HepG2 (cell line): ENCODE measurements around the gene CPNE4. TPM values are rescaled to one million over a fixed set of nuclear protein-coding genes. Genes with fewer than 3 reads are reported as not detected.

Source experiments
- ASH2L ChIP-seq: fragments of 300-600, 200-600 bp; sonication (generic); IDR thresholded peaks from 2 replicates; pipeline ENCODE4 v1.7.0; 2017; ENCODE audit warnings: low read depth, mild to moderate bottlenecking, moderate library complexity, mixed read lengths, low read length; ENCODE audit not compliant: insufficient read length
- CEBPG ChIP-seq: IDR thresholded peaks from 2 replicates; pipeline ENCODE4 v1.6.1; 2016
- ELF1 ChIP-seq: sonication (generic); formaldehyde crosslinking; IDR thresholded peaks from 2 replicates; pipeline ENCODE4 v1.4.0; 2020; ENCODE audit warnings: missing genetic modification reagents
- GMEB2 ChIP-seq: IDR thresholded peaks from 2 replicates; pipeline ENCODE4 v1.6.1; 2016; ENCODE audit warnings: missing biosample characterization, missing genetic modification reagents, low read depth
- KAT8 ChIP-seq: IDR thresholded peaks from 2 replicates; pipeline ENCODE4 v1.6.1; 2016; ENCODE audit warnings: missing genetic modification reagents, missing compliant biosample characterization
- KLF9 ChIP-seq: IDR thresholded peaks from 2 replicates; pipeline ENCODE4 v1.6.1; 2016; ENCODE audit warnings: low read depth
- LBX2 ChIP-seq: sonication (generic); formaldehyde crosslinking; IDR thresholded peaks from 2 replicates; pipeline ENCODE4 v1.5.0; 2020; ENCODE audit warnings: missing genetic modification reagents, mild to moderate bottlenecking, borderline replicate concordance
- MIXL1 ChIP-seq: IDR thresholded peaks from 2 replicates; pipeline ENCODE4 v1.6.1; 2016
- NBN ChIP-seq: fragments of 450-650 bp; conservative IDR thresholded peaks from 2 replicates; pipeline ENCODE4 v1.6.1; 2017
- ONECUT2 ChIP-seq: sonication (generic); formaldehyde crosslinking; IDR thresholded peaks from 2 replicates; pipeline ENCODE4 v1.4.0; 2020; ENCODE audit warnings: missing genetic modification reagents
- RELA ChIP-seq: sonication (generic); formaldehyde crosslinking; IDR thresholded peaks from 2 replicates; pipeline ENCODE4 v1.4.0; 2020; ENCODE audit warnings: missing genetic modification reagents
- SPEN ChIP-seq: sonication (generic); formaldehyde crosslinking; IDR thresholded peaks from 2 replicates; pipeline ENCODE4 v1.5.1; 2020; ENCODE audit warnings: low read depth, mild to moderate bottlenecking, missing genetic modification reagents
- SRSF4 ChIP-seq: fragments of 200-400 bp; formaldehyde crosslinking; IDR thresholded peaks from one replicate; pipeline ENCODE4 v1.6.1; 2018; ENCODE audit warnings: mild to moderate bottlenecking, low read depth, low read length, moderate library complexity; ENCODE audit not compliant: poor library complexity, severe bottlenecking
- TCF12 ChIP-seq, 2 experiments: fragments of 450-650 bp in 1 of 2; sonication (generic) in 1 of 2; formaldehyde crosslinking in 1 of 2; IDR thresholded peaks; 2 replicates each; pipeline versions ENCODE4 v1.6.1 to v1.8.0; 2017 to 2022; ENCODE audit warnings: antibody characterized with exemption in 1 of 2, mild to moderate bottlenecking in 1 of 2, missing genetic modification reagents in 1 of 2, moderate library complexity in 1 of 2
- TSC22D2 ChIP-seq: sonication (generic); formaldehyde crosslinking; IDR thresholded peaks from 2 replicates; pipeline ENCODE4 v1.5.1; 2020; ENCODE audit warnings: missing genetic modification reagents, mild to moderate bottlenecking, borderline replicate concordance
- ZBED4 ChIP-seq: sonication (generic); formaldehyde crosslinking; IDR thresholded peaks from 2 replicates; pipeline ENCODE4 v1.4.0; 2020; ENCODE audit warnings: missing genetic modification reagents, borderline replicate concordance
- ZNF703 ChIP-seq: sonication (generic); formaldehyde crosslinking; IDR thresholded peaks from 2 replicates; pipeline ENCODE4 v1.5.1; 2020; ENCODE audit warnings: missing genetic modification reagents, mild to moderate bottlenecking, moderate library complexity, borderline replicate concordance
- ZNF766 ChIP-seq: sonication (generic); formaldehyde crosslinking; IDR thresholded peaks from 2 replicates; pipeline ENCODE4 v1.5.0; 2020; ENCODE audit warnings: missing genetic modification reagents, borderline replicate concordance
- ZNF768 ChIP-seq: sonication (generic); formaldehyde crosslinking; IDR thresholded peaks from 2 replicates; pipeline ENCODE4 v1.4.0; 2020; ENCODE audit warnings: missing genetic modification reagents
- ZNF792 ChIP-seq: IDR thresholded peaks from 2 replicates; pipeline ENCODE4 v1.6.1; 2016
- ZNF883 ChIP-seq: sonication (generic); formaldehyde crosslinking; IDR thresholded peaks from 2 replicates; pipeline ENCODE4 v1.5.1; 2020; ENCODE audit warnings: mild to moderate bottlenecking, missing genetic modification reagents; ENCODE audit errors: not compliant biosample characterization
- ZNF891 ChIP-seq: sonication (generic); formaldehyde crosslinking; IDR thresholded peaks from 2 replicates; pipeline ENCODE4 v1.5.0; 2020; ENCODE audit warnings: mild to moderate bottlenecking, missing genetic modification reagents
- polyA plus RNA-seq, 8 experiments: library from polyadenylated mRNA; depleted of rRNA in 3 of 8; stranded (reverse) in 7 of 8; unstranded in 1 of 8; fragments of >200 nt; fragmentation: Illumina TruSeq in 4 of 8; extraction: Trizol in 4 of 8; gene quantifications; 2 replicates each; pipeline versions ENCODE4 v1.2.1 to v1.2.3, GENCODE V29; 2011 to 2016; ENCODE audit warnings: low read depth in 4 of 8, missing spikeins in 1 of 8, mixed read lengths in 1 of 8; ENCODE audit not compliant: insufficient read depth in 1 of 8
- total RNA-seq, 5 experiments: library from RNA; depleted of rRNA; stranded (reverse); fragments of >200 nt; fragmentation: Illumina TruSeq; extraction: Trizol; gene quantifications; 2 replicates each; pipeline ENCODE4 v1.2.3, GENCODE V29; 2016; ENCODE audit warnings: low read depth in 1 of 5

CPNE4 gene
- total and polyA plus RNA-seq, 2 of the 13 experiments (the other 11 are each of a cell fraction or from before 2014, with no cell fraction given): not detected

GRCh38 chr3:131502530-131503319 lies 532.1 kb downstream of the CPNE4 start, which contains the start of gene MRPL3 (continued):
- peak; percentile 25; the same call in 1 of the 2 replicates for TF ChIP-seq ZBED4
- TF ChIP-seq NBN: no peak
- peak; percentile 98 for TF ChIP-seq ZNF883 (CRISPR knock-in tag)
- peak; percentile 99 for TF ChIP-seq KAT8 (CRISPR knock-in tag)
- TF ChIP-seq TSC22D2 (CRISPR knock-in tag): peak; percentile 96
- peak; percentile 99 for TF ChIP-seq ZNF891 (CRISPR knock-in tag)
- TF ChIP-seq ZNF766 (CRISPR knock-in tag): peak; percentile 95
- TF ChIP-seq ONECUT2 (CRISPR knock-in tag): peak; percentile 69; the same call in 1 of the 2 replicates
- peak; percentile 38; the same call in 1 of the 2 replicates for TF ChIP-seq KLF9 (CRISPR knock-in tag)
- no peak for TF ChIP-seq SRSF4
- TF ChIP-seq ELF1 (CRISPR knock-in tag): peak; percentile 86
- TF ChIP-seq LBX2 (CRISPR knock-in tag): 0 out of 2 replicates have a peak, but pooled peaks have one; percentile 96
- TF ChIP-seq RELA: no peak
- no peak for TF ChIP-seq GMEB2 (CRISPR knock-in tag)
- peak; percentile 81 for TF ChIP-seq ZNF768 (CRISPR knock-in tag)
- TF ChIP-seq MIXL1 (CRISPR knock-in tag): peak; percentile 84
- peak; percentile 87 for TF ChIP-seq CEBPG (CRISPR knock-in tag)
- peak; percentile 99 for TF ChIP-seq ASH2L
- peak; percentile 96 for TF ChIP-seq SPEN (CRISPR knock-in tag)
- TF ChIP-seq ZNF792 (CRISPR knock-in tag): peak; percentile 97
- TF ChIP-seq ZNF703: 0 out of 2 replicates have a peak, but pooled peaks have one; percentile 84
- no peak for TF ChIP-seq TCF12 (IDR thresholded peaks at IDR 0.05)
- no peak for TF ChIP-seq TCF12 (CRISPR knock-in tag; IDR thresholded peaks at IDR 0.05)
